ENCODE data around the gene HMGB1.

HMGB1 gene

GRCh38 chr13:30465593-30466357 is at the start of gene HMGB1:
TSS of gene HMGB1 (minus strand) at chr13:30465936. CDS start at chr13:30463680, 2,256 bp downstream.
- peak; percentile 98 to 99 for DNase-seq

GRCh38 chr13:30510811-30511371 is 45.2 kb upstream of the HMGB1 start:
- DNase-seq = no peak

GRCh38 chr13:30510091-30510490 is 44.4 kb upstream of the HMGB1 start:
- no peak for DNase-seq

GRCh38 chr13:30509254-30510050 is 43.7 kb upstream of the HMGB1 start:
- DNase-seq = no peak

GRCh38 chr13:30504081-30504480 is 38.3 kb upstream of the HMGB1 start:
- no peak for DNase-seq

- no peak for DNase-seq
Measured at GRCh38 chr13:30502237-30502636, 36.5 kb upstream of the HMGB1 start.

- no peak for DNase-seq
Measured at GRCh38 chr13:30499338-30499737, 33.6 kb upstream of the HMGB1 start.

- no peak for DNase-seq
Measured at GRCh38 chr13:30496147-30496546, 30.4 kb upstream of the HMGB1 start.

- DNase-seq = no peak
Measured at GRCh38 chr13:30495746-30496145, 30.0 kb upstream of the HMGB1 start.

- no peak for DNase-seq
Measured at GRCh38 chr13:30493658-30494381, 28.1 kb upstream of the HMGB1 start.

GRCh38 chr13:30487075-30487470 is 21.3 kb upstream of the HMGB1 start:
- DNase-seq = no peak

- no peak for DNase-seq
Measured at GRCh38 chr13:30486230-30487074, 20.7 kb upstream of the HMGB1 start.

- no peak for DNase-seq
Measured at GRCh38 chr13:30481241-30481760, 15.6 kb upstream of the HMGB1 start.

GRCh38 chr13:30480292-30480950 is 14.7 kb upstream of the HMGB1 start:
- no peak for DNase-seq

- no peak for DNase-seq
Measured at GRCh38 chr13:30479883-30480219, 14.1 kb upstream of the HMGB1 start.

- DNase-seq = no peak
Measured at GRCh38 chr13:30479154-30479882, 13.6 kb upstream of the HMGB1 start.

- no peak for DNase-seq
Measured at GRCh38 chr13:30477346-30478195, 11.8 kb upstream of the HMGB1 start.

GRCh38 chr13:30473675-30474074 is 7.9 kb upstream of the HMGB1 start:
- DNase-seq = no peak

GRCh38 chr13:30466841-30467252 is 1.1 kb upstream of the HMGB1 start:
- no peak for DNase-seq

- no peak for DNase-seq
Measured at GRCh38 chr13:30466358-30466714, 600 bp upstream of the HMGB1 start.

Data from hippocampal formation (tissue), 2 donors.